Endodermal cell (in vitro differentiated cells): Measurements from ENCODE around the gene SLC22A14. TPM values are rescaled to one million over a fixed set of nuclear protein-coding genes. Genes with fewer than 3 reads are reported as not detected.

Experiments used
- DNase-seq: peaks from one replicate; pipeline ENCODE4 v3.0.0-alpha.2; 2017
- H3K27ac ChIP-seq: 2 replicates; pipeline ENCODE4 v1.5.1; 2013; ENCODE audit warnings: mild to moderate bottlenecking, low read depth, low read length, moderate library complexity
- H3K27me3 ChIP-seq: 2 replicates; pipeline ENCODE4 v1.6.1; 2013; ENCODE audit warnings: mild to moderate bottlenecking, low read length, moderate library complexity; ENCODE audit not compliant: insufficient read depth, control insufficient read depth, poor library complexity, severe bottlenecking
- H3K36me3 ChIP-seq: 2 replicates; pipeline ENCODE4 v1.7.0; 2013; ENCODE audit warnings: mild to moderate bottlenecking, low read length, moderate library complexity; ENCODE audit not compliant: control insufficient read depth, insufficient read depth
- H3K4me1 ChIP-seq: one replicate; pipeline ENCODE4 v1.7.0; 2013; ENCODE audit warnings: low read length; ENCODE audit not compliant: control insufficient read depth, insufficient read depth
- H3K4me3 ChIP-seq: 2 replicates; pipeline ENCODE4 v1.5.1; 2013; ENCODE audit warnings: mild to moderate bottlenecking, low read length, moderate library complexity
- H3K9ac ChIP-seq: 2 replicates; pipeline ENCODE4 v1.6.1; 2013; ENCODE audit warnings: mild to moderate bottlenecking, low read length, moderate library complexity; ENCODE audit not compliant: poor library complexity, severe bottlenecking; ENCODE audit errors: extremely low read depth
- H3K9me3 ChIP-seq: 2 replicates; pipeline ENCODE4 v1.6.1; 2013; ENCODE audit warnings: mild to moderate bottlenecking, low read length, moderate library complexity; ENCODE audit not compliant: control insufficient read depth
- H3K27ac Mint-ChIP-seq: 2 replicates; pipeline ENCODE4 v1.8.0; 2020; ENCODE audit warnings: mixed read lengths
- H3K27me3 Mint-ChIP-seq: 2 replicates; pipeline ENCODE4 v1.8.0; 2021; ENCODE audit warnings: mild to moderate bottlenecking, mixed read lengths; ENCODE audit not compliant: insufficient read depth
- H3K36me3 Mint-ChIP-seq: 2 replicates; pipeline ENCODE4 v1.8.0; 2020; ENCODE audit warnings: low read depth, mixed read lengths
- H3K4me1 Mint-ChIP-seq: 2 replicates; pipeline ENCODE4 v1.8.0; 2020; ENCODE audit warnings: mixed read lengths
- H3K4me3 Mint-ChIP-seq: 2 replicates; pipeline ENCODE4 v1.8.0; 2020; ENCODE audit warnings: mild to moderate bottlenecking, moderate library complexity, mixed read lengths
- H3K9me3 Mint-ChIP-seq: 2 replicates; pipeline ENCODE4 v1.8.0; 2020; ENCODE audit warnings: mild to moderate bottlenecking, mixed read lengths
- WGBS, 2 experiments: methylation state at CpG; one replicate each; pipeline versions ENCODE4 v1.1.5 to v1.1.7; 2013; ENCODE audit warnings: missing lambda C conversion rate in 2 of 2, mixed read lengths in 1 of 2; ENCODE audit not compliant: insufficient coverage in 1 of 2, insufficient read length in 1 of 2; 5-methylcytosine and 5-hydroxymethylcytosine counted together
- total RNA-seq, 2 donors: library from RNA; stranded (reverse); fragmentation: NEBNext Ultra II Directional in 1 of 2; extraction: Animal tissue kit (Norgen Biotek cat#: 25700) in 1 of 2; gene quantifications; 2 replicates in 1 of 2; 3 replicates in 1 of 2; pipeline ENCODE4 v1.2.1, GENCODE V29; 2021
- TF ChIP-seq, protein P1 (sequence below): fragments of 200-600 bp; sonication (generic); conservative IDR thresholded peaks from 2 replicates; pipeline ENCODE4 v1.5.0; 2021; ENCODE audit warnings: antibody characterized with exemption, mild to moderate bottlenecking

Gene SLC22A14
- total RNA-seq, 2 donors from 2014 or later: 0.20 TPM; not detected in 1

DNA sequence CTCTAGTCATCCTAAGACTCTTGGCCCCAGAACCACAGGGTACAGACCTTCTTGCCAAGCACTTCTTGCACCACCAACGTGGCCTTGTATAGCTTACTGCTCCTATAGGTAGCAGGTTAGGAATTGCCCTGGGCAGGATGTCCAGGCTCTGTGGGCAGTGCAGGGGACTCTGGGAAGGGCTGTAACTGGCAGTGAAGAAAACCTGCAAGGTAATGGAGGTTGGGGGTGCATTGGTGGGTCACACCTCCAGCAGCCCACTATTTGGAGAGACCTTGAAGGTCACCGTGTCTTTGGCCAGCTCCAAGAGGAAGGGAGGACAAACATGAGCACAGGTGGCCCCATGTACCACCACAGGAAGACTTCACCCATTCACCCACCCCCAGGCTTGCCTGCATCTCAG lies 43.2 kb downstream of the SLC22A14 start:
- H3K36me3 ChIP-seq: no peaks in the 10 kb centered on the region
- peaks cover 12% of the 10 kb centered on the region for H3K27me3 Mint-ChIP-seq
- 84% methylated on average over 2 of the region's 2 CpGs; no CpG with 5 or more reads in 1 of the 2 experiments for WGBS, 2 experiments
- H3K27ac ChIP-seq: no peak overlapping the region
- H3K4me1 Mint-ChIP-seq: no peaks in the 10 kb centered on the region
- TF ChIP-seq, protein P1, sequence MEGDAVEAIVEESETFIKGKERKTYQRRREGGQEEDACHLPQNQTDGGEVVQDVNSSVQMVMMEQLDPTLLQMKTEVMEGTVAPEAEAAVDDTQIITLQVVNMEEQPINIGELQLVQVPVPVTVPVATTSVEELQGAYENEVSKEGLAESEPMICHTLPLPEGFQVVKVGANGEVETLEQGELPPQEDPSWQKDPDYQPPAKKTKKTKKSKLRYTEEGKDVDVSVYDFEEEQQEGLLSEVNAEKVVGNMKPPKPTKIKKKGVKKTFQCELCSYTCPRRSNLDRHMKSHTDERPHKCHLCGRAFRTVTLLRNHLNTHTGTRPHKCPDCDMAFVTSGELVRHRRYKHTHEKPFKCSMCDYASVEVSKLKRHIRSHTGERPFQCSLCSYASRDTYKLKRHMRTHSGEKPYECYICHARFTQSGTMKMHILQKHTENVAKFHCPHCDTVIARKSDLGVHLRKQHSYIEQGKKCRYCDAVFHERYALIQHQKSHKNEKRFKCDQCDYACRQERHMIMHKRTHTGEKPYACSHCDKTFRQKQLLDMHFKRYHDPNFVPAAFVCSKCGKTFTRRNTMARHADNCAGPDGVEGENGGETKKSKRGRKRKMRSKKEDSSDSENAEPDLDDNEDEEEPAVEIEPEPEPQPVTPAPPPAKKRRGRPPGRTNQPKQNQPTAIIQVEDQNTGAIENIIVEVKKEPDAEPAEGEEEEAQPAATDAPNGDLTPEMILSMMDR: no peak
- no peak overlapping the region for H3K9ac ChIP-seq
- no peak overlapping the region for H3K4me3 Mint-ChIP-seq
- no peak overlapping the region for H3K4me3 ChIP-seq
- no peak for DNase-seq
- H3K36me3 Mint-ChIP-seq: no peaks in the 10 kb centered on the region
- no peaks in the 10 kb centered on the region for H3K4me1 ChIP-seq
- H3K9me3 ChIP-seq: peaks cover 11% of the 10 kb centered on the region
- no peak overlapping the region for H3K27ac Mint-ChIP-seq
- H3K9me3 Mint-ChIP-seq: peaks cover 15% of the 10 kb centered on the region
- H3K27me3 ChIP-seq: no peaks in the 10 kb centered on the region

DNA sequence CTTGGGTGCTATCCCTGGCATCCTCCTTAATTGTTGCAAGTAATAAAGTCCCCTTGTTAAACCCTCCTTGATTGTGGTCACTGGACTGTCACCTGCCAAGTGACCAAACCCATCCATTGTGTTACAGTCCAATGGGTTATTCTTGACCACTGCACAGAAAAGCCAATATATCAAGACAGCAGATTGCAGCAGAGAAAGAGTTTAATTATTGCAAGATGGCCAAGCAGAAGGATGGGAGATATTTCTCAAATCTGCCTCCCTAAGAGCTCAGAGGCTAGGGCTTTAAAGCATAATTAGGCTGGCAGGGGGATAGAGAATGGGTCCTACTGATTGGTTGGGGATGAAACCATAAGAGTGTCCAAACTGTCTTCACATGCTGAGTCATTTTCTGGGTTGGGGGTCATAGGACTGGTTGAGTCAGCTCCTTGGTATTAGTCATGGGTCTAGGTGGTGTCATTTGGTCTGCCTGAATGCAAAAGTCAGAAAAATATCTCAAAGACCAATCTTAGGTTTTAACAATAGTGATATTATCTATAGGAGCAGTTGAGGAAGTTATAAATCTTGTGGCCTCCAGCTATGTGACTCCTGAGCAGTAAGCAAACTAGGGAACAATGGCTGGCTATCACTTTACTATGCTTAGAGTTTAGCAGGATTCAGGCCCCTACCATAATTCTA lies 45.4 kb downstream of the SLC22A14 start:
- no peak overlapping the region for H3K27ac Mint-ChIP-seq
- no peak overlapping the region for H3K4me3 Mint-ChIP-seq
- TF ChIP-seq, protein P1: no peak
- Histone ChIP-seq H3K9me3 (peaks cover 11% of the 10 kb centered on the region), H3K4me3 (no peak overlapping the region), H3K36me3 (no peaks in the 10 kb centered on the region), H3K9ac (no peak overlapping the region), H3K27ac (no peak overlapping the region), H3K27me3 (no peaks in the 10 kb centered on the region), H3K4me1 (no peaks in the 10 kb centered on the region)
- no peaks in the 10 kb centered on the region for H3K4me1 Mint-ChIP-seq
- H3K36me3 Mint-ChIP-seq: no peaks in the 10 kb centered on the region
- no peak for DNase-seq
- peaks cover 11% of the 10 kb centered on the region for H3K9me3 Mint-ChIP-seq
- H3K27me3 Mint-ChIP-seq: peaks cover 10% of the 10 kb centered on the region

DNA sequence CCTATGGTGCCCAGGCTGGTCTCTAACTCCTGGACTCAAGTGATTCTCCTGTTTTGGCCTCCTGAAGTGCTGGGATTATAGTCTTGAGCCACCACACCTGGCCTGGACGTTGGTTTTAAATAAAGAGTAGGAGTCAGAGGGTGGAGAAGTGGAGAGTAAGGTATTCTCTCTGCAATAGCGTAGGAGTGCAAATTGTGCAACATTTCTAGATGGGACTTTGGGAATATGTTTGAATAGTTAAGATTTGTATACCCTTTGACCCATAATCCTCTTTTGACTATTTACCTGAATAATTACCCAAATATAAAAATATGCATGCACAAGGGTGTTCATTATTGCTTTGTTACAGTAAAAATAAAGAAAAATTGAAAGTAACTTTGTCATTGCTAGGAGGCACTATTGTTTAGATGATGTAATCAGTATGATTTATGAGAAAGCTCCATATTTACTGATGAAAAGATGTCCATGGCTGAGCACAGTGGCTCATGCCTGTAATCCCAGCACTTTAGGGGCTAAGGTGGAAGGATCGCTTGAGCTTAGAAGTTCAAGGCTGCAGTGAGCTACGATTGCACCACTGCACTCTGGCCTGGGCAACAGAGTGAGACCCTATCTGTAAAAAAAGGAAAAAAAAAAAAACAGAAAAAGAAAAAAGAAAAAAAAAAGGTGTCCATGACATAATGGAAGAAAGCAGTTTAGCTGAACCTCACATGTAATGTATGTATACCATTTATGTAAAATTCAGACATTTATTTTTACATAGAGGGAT lies 49.3 kb downstream of the SLC22A14 start:
- DNase-seq: no peak
- Mint-ChIP-seq H3K4me1 (no peaks in the 10 kb centered on the region), H3K36me3 (no peaks in the 10 kb centered on the region), H3K9me3 (peaks cover 11% of the 10 kb centered on the region), H3K4me3 (no peak overlapping the region), H3K27ac (no peak overlapping the region), H3K27me3 (peaks cover 4% of the 10 kb centered on the region)
- Histone ChIP-seq H3K27me3 (no peaks in the 10 kb centered on the region), H3K36me3 (no peaks in the 10 kb centered on the region), H3K9ac (no peak overlapping the region), H3K4me3 (no peak overlapping the region), H3K27ac (no peak overlapping the region), H3K4me1 (no peaks in the 10 kb centered on the region), H3K9me3 (peaks cover 11% of the 10 kb centered on the region)
- 89 to 92% methylated on average over 3 to 4 of the region's 4 CpGs for WGBS, 2 experiments
- TF ChIP-seq, protein P1: no peak
